H1 (cell line): Measurements from ENCODE around the gene DUSP10. TPM values are rescaled to one million over a fixed set of nuclear protein-coding genes. Genes with fewer than 3 reads are reported as not detected.

ENCODE experiments used
- CHD7 ChIP-seq: fragments of 300-600 bp; sonication (generic); IDR thresholded peaks from 2 replicates; pipeline ENCODE4 v1.7.1; 2012; ENCODE audit warnings: low read length, moderate library complexity, mild to moderate bottlenecking, inconsistent platforms; ENCODE audit not compliant: insufficient replicate concordance
- SRF ChIP-seq: IDR thresholded peaks from 2 replicates; pipeline ENCODE4 v1.6.1; 2011; ENCODE audit warnings: mild to moderate bottlenecking, low read depth, low read length, moderate library complexity
- polyA plus RNA-seq, 7 experiments: library from polyadenylated mRNA; depleted of rRNA in 3 of 7; stranded (reverse) in 5 of 7; unstranded in 2 of 7; fragments of >200 nt in 5 of 7; fragments of 200-250 nt in 2 of 7; gene quantifications; 1 replicate in 5 of 7; 2 replicates in 1 of 7; 4 replicates in 1 of 7; pipeline versions ENCODE4 v1.2.1 to v1.2.3, GENCODE V29; 2011 to 2013; ENCODE audit warnings: missing spikeins in 2 of 7, mixed read lengths in 2 of 7
- total RNA-seq: library from RNA; stranded (reverse); fragmentation: NEBNext Ultra II Directional; extraction: Animal tissue kit (Norgen Biotek cat#: 25700); gene quantifications from 2 replicates; pipeline ENCODE4 v1.2.1, GENCODE V29; 2021

DUSP10 gene
- total and polyA plus RNA-seq, 2 of the 8 experiments (the other 6 are each of a cell fraction or from before 2014, with no cell fraction given): 1.2 TPM

GRCh38 chr1:221708987-221709386 lies 32.9 kb downstream of the DUSP10 start (continued):
- TF ChIP-seq CHD7: no peak
- TF ChIP-seq SRF: no peak
